ENCODE measurements around the gene FAM117B.

- TF ChIP-seq POLR2A (IDR thresholded peaks at IDR 0.05; ENCODE audit: low read length) (no peak), GATA1 (IDR thresholded peaks at IDR 0.05; ENCODE audit: low read depth, low read length) (no peak)
These were observed 45.2 kb downstream of the FAM117B start for GRCh38 chr2:202679980-202680379.
